HepG2 (cell line): Measurements from ENCODE around the gene KRTAP9-7. TPM values are rescaled to one million over a fixed set of nuclear protein-coding genes. Genes with fewer than 3 reads are reported as not detected.
"Not testable (repeated sequence)": the region's sequence is repeated elsewhere in the genome, so short reads cannot be mapped to it uniquely, and the experiment has no call there.

ENCODE experiments used
- ATAC-seq: fragments of 200-7000 bp; cut with Tn5 transposase; 3 replicates; pipeline ENCODE4 v1.9.1; 2020; ENCODE audit warnings: mild to moderate bottlenecking, moderate library complexity
- BruUV-seq: library from RNA; stranded (reverse); fragments of 400-500 nt; replicated peaks from 2 replicates; lab custom pipeline; 2021; lab: Mats Ljungman, UMichigan
- CTCF ChIA-PET: fragments of 300-600 bp; formaldehyde crosslinking; extraction: SDS; loops from one replicate; lab custom pipeline; 2021; ENCODE audit warnings: low total read pairs, inconsistent platforms, low intra/inter-chr PET ratio; lab: Yijun Ruan, JAX
- POLR2A ChIA-PET: fragments of 350-600 bp; sonication (Branson Sonifier 250); formaldehyde crosslinking; loops from one replicate; lab custom pipeline; 2020; ENCODE audit warnings: antibody characterized with exemption, inconsistent platforms; lab: Yijun Ruan, JAX
- DNase-seq: peaks from one replicate; pipeline ENCODE4 v3.0.0-alpha.2; 2015; ENCODE audit warnings: low spot score
- FAIRE-seq: peaks from 3 replicates; lab custom pipeline; 2011; peaks lifted over from hg19 to GRCh38; lab: Jason Lieb, UNC
- H2AFZ ChIP-seq: one replicate; pipeline ENCODE4 v1.6.1; 2011; ENCODE audit warnings: low read length, inconsistent platforms
- H3K27ac ChIP-seq: fragments of 300-600 bp; 3 replicates; pipeline ENCODE4 v1.8.0; 2011; ENCODE audit warnings: mixed run types, mild to moderate bottlenecking, mixed read lengths, low read length, inconsistent platforms; ENCODE audit not compliant: insufficient read depth; ENCODE audit errors: extremely low read length
- H3K27me3 ChIP-seq, 2 experiments: fragments of 200-600 bp in 1 of 2; 2 replicates in 1 of 2; 3 replicates in 1 of 2; pipeline versions ENCODE4 v1.6.0 to v1.8.0; 2011; ENCODE audit warnings: low read length in 2 of 2, mild to moderate bottlenecking in 2 of 2, moderate library complexity in 2 of 2, inconsistent platforms in 1 of 2; ENCODE audit not compliant: insufficient read depth in 2 of 2, control insufficient read depth in 1 of 2
- H3K36me3 ChIP-seq, 2 experiments: fragments of 200-600 bp in 1 of 2; replicated peaks in 1 of 2; 2 replicates in 1 of 2; 3 replicates in 1 of 2; pipeline versions ENCODE4 v1.5.1 to v1.8.0; 2011; ENCODE audit warnings: low read length in 2 of 2, inconsistent platforms in 1 of 2; ENCODE audit not compliant: insufficient read depth in 2 of 2, control insufficient read depth in 1 of 2
- H3K4me1 ChIP-seq: 2 replicates; pipeline ENCODE4 v1.5.1; 2012; ENCODE audit warnings: low read length, inconsistent platforms; ENCODE audit not compliant: insufficient read depth
- H3K4me2 ChIP-seq: 2 replicates; pipeline ENCODE4 v1.6.0; 2011; ENCODE audit warnings: low read depth, low read length, inconsistent platforms
- H3K4me3 ChIP-seq, 3 experiments: fragments of 200-600 bp in 1 of 3; sonication (generic), shearing (Covaris generic) in 1 of 3; replicated peaks in 1 of 3; 2 replicates each; pipeline ENCODE4 v1.5.1; 2011 to 2016; ENCODE audit warnings: low read length in 3 of 3, inconsistent platforms in 2 of 3, low read depth in 2 of 3, mild to moderate bottlenecking in 2 of 3, control low read depth in 1 of 3, mixed read lengths in 1 of 3; ENCODE audit not compliant: insufficient read depth in 1 of 3
- H3K79me2 ChIP-seq: one replicate; pipeline ENCODE4 v1.6.1; 2011; ENCODE audit warnings: low read length, inconsistent platforms; ENCODE audit not compliant: insufficient read depth
- H3K9ac ChIP-seq: 2 replicates; pipeline ENCODE4 v1.6.0; 2011; ENCODE audit warnings: mild to moderate bottlenecking, low read depth, low read length, inconsistent platforms; ENCODE audit not compliant: insufficient read depth
- H3K9me3 ChIP-seq: 2 replicates; pipeline ENCODE4 v1.5.1; 2012; ENCODE audit warnings: mild to moderate bottlenecking, low read length
- H4K20me1 ChIP-seq: 2 replicates; pipeline ENCODE4 v1.6.0; 2011; ENCODE audit warnings: inconsistent platforms, mild to moderate bottlenecking, low read length, moderate library complexity; ENCODE audit not compliant: insufficient read depth
- EED ChIP-seq: sonication (generic); formaldehyde crosslinking; IDR thresholded peaks from 2 replicates; pipeline ENCODE4 v1.5.0; 2020; ENCODE audit warnings: mild to moderate bottlenecking, missing genetic modification reagents
- HDAC6 ChIP-seq: fragments of 200-600 bp; sonication (generic); IDR thresholded peaks from 2 replicates; pipeline ENCODE4 v1.7.0; 2017; ENCODE audit warnings: mild to moderate bottlenecking, antibody characterized with exemption, low read length, low read depth
- PITX1 ChIP-seq: sonication (generic); formaldehyde crosslinking; IDR thresholded peaks from 2 replicates; pipeline ENCODE4 v1.5.1; 2020; ENCODE audit warnings: mild to moderate bottlenecking, missing genetic modification reagents
- RFX5 ChIP-seq: IDR thresholded peaks from 2 replicates; pipeline ENCODE4 v1.6.1; 2011; ENCODE audit warnings: low read depth, low read length, improper control_type of control experiment
- ZNF292 ChIP-seq: sonication (generic); formaldehyde crosslinking; IDR thresholded peaks from 2 replicates; pipeline ENCODE4 v1.8.1; 2022; ENCODE audit warnings: mild to moderate bottlenecking, low read depth, missing genetic modification reagents, borderline replicate concordance
- WGBS: methylation state at CpG from one replicate; pipeline ENCODE4 v1.1.6; 2017; ENCODE audit warnings: low lambda C conversion rate; 5-methylcytosine and 5-hydroxymethylcytosine counted together
- in situ Hi-C: cut with HindIII; loops from 2 replicates; pipeline ENCODE4 v1.10.0; 2017; ENCODE audit warnings: low pct_unique_long_range_greater_than_20kb; ENCODE audit not compliant: extremely low pct_ligation_motif_present
- intact Hi-C: fragments of 100-400 bp; cut with micrococcal nuclease; formaldehyde crosslinking; loops from one replicate; pipeline ENCODE4 v1.10.0; 2022; ENCODE audit not compliant: unreplicated experiment
- polyA plus RNA-seq, 8 experiments: library from polyadenylated mRNA; depleted of rRNA in 3 of 8; stranded (reverse) in 7 of 8; unstranded in 1 of 8; fragments of >200 nt; fragmentation: Illumina TruSeq in 4 of 8; extraction: Trizol in 4 of 8; gene quantifications; 2 replicates each; pipeline versions ENCODE4 v1.2.1 to v1.2.3, GENCODE V29; 2011 to 2016; ENCODE audit warnings: low read depth in 4 of 8, missing spikeins in 1 of 8, mixed read lengths in 1 of 8; ENCODE audit not compliant: insufficient read depth in 1 of 8
- total RNA-seq, 5 experiments: library from RNA; depleted of rRNA; stranded (reverse); fragments of >200 nt; fragmentation: Illumina TruSeq; extraction: Trizol; gene quantifications; 2 replicates each; pipeline ENCODE4 v1.2.3, GENCODE V29; 2016; ENCODE audit warnings: low read depth in 1 of 5
- TF ChIP-seq, protein P1 (sequence below): sonication (generic); formaldehyde crosslinking; conservative IDR thresholded peaks from 2 replicates; pipeline ENCODE4 v1.4.0; 2020; ENCODE audit warnings: missing genetic modification reagents
- TF ChIP-seq, protein P2 (sequence below): sonication (generic); formaldehyde crosslinking; IDR thresholded peaks from one replicate; pipeline ENCODE4 v1.5.1; 2020; ENCODE audit warnings: mild to moderate bottlenecking, missing genetic modification reagents; ENCODE audit errors: not compliant biosample characterization
- TF ChIP-seq, protein P3 (sequence below): IDR thresholded peaks from 2 replicates; pipeline ENCODE4 v1.6.1; 2016

Gene KRTAP9-7
- total and polyA plus RNA-seq, 2 of the 13 experiments (the other 11 are each of a cell fraction or from before 2014, with no cell fraction given), result not detected

DNA sequence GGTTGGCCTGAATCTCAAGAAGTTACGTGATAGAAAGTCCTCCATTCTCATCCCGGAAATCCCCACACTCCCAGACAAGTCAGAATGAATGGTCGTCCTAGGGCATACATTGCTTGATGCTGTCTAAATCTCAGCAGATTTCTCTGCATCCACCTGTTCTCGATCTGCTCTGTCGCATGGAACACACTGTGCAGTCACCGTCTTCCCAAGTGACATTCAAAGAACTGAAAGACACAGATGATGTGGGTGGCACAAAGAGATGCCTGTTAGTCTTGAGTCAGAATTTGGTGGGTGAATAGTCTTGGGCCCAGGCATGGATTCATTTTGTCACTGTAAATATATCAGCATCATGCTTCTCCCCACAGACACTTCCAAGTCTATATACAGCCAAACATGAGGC is 43.8 kb upstream of the KRTAP9-7 start (continued):
- TF ChIP-seq, protein P1, sequence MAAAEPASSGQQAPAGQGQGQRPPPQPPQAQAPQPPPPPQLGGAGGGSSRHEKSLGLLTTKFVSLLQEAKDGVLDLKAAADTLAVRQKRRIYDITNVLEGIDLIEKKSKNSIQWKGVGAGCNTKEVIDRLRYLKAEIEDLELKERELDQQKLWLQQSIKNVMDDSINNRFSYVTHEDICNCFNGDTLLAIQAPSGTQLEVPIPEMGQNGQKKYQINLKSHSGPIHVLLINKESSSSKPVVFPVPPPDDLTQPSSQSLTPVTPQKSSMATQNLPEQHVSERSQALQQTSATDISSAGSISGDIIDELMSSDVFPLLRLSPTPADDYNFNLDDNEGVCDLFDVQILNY (CRISPR knock-in tag), result no peak
- TF ChIP-seq ZNF292 (CRISPR knock-in tag) (no peak), RFX5 (no peak), HDAC6 (no peak), EED (CRISPR knock-in tag) (no peak), PITX1 (CRISPR knock-in tag) (no peak)
- TF ChIP-seq, protein P2, sequence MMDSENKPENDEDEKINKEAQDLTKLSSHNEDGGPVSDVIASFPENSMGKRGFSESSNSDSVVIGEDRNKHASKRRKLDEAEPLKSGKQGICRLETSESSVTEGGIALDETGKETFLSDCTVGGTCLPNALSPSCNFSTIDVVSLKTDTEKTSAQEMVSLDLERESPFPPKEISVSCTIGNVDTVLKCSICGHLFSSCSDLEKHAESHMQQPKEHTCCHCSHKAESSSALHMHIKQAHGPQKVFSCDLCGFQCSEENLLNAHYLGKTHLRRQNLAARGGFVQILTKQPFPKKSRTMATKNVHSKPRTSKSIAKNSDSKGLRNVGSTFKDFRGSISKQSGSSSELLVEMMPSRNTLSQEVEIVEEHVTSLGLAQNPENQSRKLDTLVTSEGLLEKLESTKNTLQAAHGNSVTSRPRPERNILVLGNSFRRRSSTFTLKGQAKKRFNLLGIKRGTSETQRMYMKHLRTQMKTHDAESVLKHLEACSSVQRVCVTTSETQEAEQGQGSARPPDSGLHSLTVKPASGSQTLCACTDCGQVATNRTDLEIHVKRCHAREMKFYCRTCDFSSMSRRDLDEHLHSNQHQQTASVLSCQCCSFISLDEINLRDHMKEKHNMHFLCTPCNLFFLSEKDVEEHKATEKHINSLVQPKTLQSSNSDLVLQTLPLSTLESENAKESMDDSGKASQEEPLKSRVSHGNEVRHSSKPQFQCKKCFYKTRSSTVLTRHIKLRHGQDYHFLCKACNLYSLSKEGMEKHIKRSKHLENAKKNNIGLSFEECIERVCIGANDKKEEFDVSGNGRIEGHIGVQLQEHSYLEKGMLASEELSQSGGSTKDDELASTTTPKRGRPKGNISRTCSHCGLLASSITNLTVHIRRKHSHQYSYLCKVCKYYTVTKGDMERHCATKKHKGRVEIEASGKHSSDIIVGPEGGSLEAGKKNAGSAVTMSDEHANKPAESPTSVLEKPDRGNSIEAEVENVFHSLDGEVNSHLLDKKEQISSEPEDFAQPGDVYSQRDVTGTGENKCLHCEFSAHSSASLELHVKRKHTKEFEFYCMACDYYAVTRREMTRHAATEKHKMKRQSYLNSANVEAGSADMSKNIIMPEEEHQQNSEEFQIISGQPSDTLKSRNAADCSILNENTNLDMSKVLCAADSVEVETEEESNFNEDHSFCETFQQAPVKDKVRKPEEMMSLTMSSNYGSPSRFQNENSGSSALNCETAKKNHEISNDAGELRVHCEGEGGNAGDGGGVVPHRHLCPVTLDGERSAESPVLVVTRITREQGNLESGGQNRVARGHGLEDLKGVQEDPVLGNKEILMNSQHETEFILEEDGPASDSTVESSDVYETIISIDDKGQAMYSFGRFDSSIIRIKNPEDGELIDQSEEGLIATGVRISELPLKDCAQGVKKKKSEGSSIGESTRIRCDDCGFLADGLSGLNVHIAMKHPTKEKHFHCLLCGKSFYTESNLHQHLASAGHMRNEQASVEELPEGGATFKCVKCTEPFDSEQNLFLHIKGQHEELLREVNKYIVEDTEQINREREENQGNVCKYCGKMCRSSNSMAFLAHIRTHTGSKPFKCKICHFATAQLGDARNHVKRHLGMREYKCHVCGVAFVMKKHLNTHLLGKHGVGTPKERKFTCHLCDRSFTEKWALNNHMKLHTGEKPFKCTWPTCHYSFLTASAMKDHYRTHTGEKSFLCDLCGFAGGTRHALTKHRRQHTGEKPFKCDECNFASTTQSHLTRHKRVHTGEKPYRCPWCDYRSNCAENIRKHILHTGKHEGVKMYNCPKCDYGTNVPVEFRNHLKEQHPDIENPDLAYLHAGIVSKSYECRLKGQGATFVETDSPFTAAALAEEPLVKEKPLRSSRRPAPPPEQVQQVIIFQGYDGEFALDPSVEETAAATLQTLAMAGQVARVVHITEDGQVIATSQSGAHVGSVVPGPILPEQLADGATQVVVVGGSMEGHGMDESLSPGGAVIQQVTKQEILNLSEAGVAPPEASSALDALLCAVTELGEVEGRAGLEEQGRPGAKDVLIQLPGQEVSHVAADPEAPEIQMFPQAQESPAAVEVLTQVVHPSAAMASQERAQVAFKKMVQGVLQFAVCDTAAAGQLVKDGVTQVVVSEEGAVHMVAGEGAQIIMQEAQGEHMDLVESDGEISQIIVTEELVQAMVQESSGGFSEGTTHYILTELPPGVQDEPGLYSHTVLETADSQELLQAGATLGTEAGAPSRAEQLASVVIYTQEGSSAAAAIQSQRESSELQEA (CRISPR knock-in tag), result no peak
- TF ChIP-seq, protein P3, sequence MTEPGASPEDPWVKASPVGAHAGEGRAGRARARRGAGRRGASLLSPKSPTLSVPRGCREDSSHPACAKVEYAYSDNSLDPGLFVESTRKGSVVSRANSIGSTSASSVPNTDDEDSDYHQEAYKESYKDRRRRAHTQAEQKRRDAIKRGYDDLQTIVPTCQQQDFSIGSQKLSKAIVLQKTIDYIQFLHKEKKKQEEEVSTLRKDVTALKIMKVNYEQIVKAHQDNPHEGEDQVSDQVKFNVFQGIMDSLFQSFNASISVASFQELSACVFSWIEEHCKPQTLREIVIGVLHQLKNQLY, result no peak

DNA sequence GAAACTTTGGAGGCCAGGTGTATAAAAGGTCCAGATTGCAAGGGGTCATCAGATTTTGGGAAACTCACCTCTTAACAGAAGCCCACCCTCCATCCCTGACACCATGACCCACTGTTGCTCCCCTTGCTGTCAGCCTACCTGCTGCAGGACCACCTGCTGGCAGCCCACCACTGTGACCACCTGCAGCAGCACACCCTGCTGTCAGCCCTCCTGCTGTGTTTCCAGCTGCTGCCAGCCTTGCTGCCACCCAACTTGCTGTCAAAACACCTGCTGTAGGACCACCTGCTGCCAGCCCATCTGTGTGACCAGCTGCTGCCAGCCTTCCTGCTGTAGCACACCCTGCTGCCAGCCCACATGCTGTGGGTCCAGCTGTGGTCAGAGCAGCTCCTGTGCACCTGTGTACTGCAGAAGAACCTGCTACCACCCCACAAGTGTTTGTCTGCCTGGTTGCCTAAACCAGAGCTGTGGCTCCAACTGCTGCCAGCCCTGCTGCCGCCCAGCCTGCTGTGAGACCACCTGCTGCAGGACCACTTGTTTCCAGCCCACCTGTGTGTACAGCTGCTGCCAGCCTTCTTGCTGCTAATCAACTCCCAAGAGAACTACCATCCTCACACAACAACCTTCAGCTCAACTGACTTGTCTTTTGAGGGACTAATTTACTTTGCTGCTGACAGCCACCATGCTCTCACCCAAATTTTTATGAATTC is 42.9 kb upstream of the KRTAP9-7 start, which contains the start of gene KRTAP9-3:
Gene KRTAP9-3, plus strand, starts transcription at position 51 of the 707 bp plus-strand sequence. Its CDS starts 53 bp downstream, at position 104.
- H3K4me1 ChIP-seq, ATAC-seq, H3K27ac ChIP-seq, DNase-seq, FAIRE-seq, POLR2A ChIA-PET, H4K20me1 ChIP-seq, H3K9ac ChIP-seq, H2AFZ ChIP-seq, H3K79me2 ChIP-seq, BruUV-seq, H3K4me3 ChIP-seq, H3K9me3 ChIP-seq, H3K4me2 ChIP-seq, CTCF ChIA-PET, H3K27me3 ChIP-seq, H3K36me3 ChIP-seq, in situ Hi-C loops, intact Hi-C loops: not testable (repeated sequence)
- WGBS, result no CpG with 5 or more reads among the region's 1 CpG
